H1 (cell line): ENCODE results near the gene B4GALT5.

ENCODE experiments used
- ATF3 ChIP-seq: IDR thresholded peaks from 2 replicates; pipeline ENCODE4 v1.6.1; 2011; ENCODE audit warnings: low read depth, mild to moderate bottlenecking, low read length; ENCODE audit not compliant: insufficient read depth
- CEBPB ChIP-seq: IDR thresholded peaks from 2 replicates; pipeline ENCODE4 v1.6.1; 2012; ENCODE audit warnings: low read depth, low read length
- CTCF ChIP-seq, 3 experiments: IDR thresholded peaks; 1 replicate in 2 of 3; 2 replicates in 1 of 3; pipeline versions ENCODE4 v1.5.1 to v1.6.1; 2011; ENCODE audit warnings: low read length in 3 of 3, mild to moderate bottlenecking in 3 of 3, inconsistent platforms in 2 of 3, low read depth in 1 of 3, moderate library complexity in 1 of 3; ENCODE audit not compliant: insufficient read depth in 1 of 3; ENCODE audit errors: control extremely low read depth in 1 of 3
- EGR1 ChIP-seq: IDR thresholded peaks from 2 replicates; pipeline ENCODE4 v1.6.1; 2011; ENCODE audit warnings: low read depth, low read length, borderline replicate concordance
- EP300 ChIP-seq, 2 experiments: IDR thresholded peaks; 1 replicate in 1 of 2; 2 replicates in 1 of 2; pipeline ENCODE4 v1.6.1; 2011 to 2012; ENCODE audit warnings: low read depth in 2 of 2, low read length in 2 of 2, mild to moderate bottlenecking in 2 of 2, borderline replicate concordance in 1 of 2, inconsistent platforms in 1 of 2, moderate library complexity in 1 of 2
- EZH2 ChIP-seq: fragments of 200-600 bp; sonication (generic); IDR thresholded peaks from 2 replicates; pipeline ENCODE4 v1.7.1; 2012; ENCODE audit warnings: low read depth, mild to moderate bottlenecking, moderate library complexity, low read length, inconsistent platforms; ENCODE audit not compliant: severe bottlenecking
- HDAC2 ChIP-seq, 2 experiments: fragments of 300-600 bp in 1 of 2; sonication (generic) in 1 of 2; IDR thresholded peaks; 2 replicates each; pipeline ENCODE4 v1.6.1; 2011 to 2012; ENCODE audit warnings: low read depth in 2 of 2, low read length in 2 of 2, mild to moderate bottlenecking in 2 of 2, moderate library complexity in 2 of 2, borderline replicate concordance in 1 of 2, inconsistent platforms in 1 of 2
- JUND ChIP-seq: IDR thresholded peaks from 2 replicates; pipeline ENCODE4 v1.6.1; 2011; ENCODE audit warnings: mild to moderate bottlenecking, improper control_type of control experiment, low read length
- POLR2A ChIP-seq, 2 experiments: IDR thresholded peaks; 1 replicate in 1 of 2; 2 replicates in 1 of 2; pipeline ENCODE4 v1.6.1; 2011; ENCODE audit warnings: low read depth in 2 of 2, low read length in 2 of 2, mild to moderate bottlenecking in 2 of 2; ENCODE audit errors: control extremely low read depth in 1 of 2
- ZNF274 ChIP-seq: IDR thresholded peaks from 2 replicates; pipeline ENCODE4 v1.7.0; 2012; ENCODE audit warnings: low read length, borderline replicate concordance; ENCODE audit errors: extremely low read depth

DNA sequence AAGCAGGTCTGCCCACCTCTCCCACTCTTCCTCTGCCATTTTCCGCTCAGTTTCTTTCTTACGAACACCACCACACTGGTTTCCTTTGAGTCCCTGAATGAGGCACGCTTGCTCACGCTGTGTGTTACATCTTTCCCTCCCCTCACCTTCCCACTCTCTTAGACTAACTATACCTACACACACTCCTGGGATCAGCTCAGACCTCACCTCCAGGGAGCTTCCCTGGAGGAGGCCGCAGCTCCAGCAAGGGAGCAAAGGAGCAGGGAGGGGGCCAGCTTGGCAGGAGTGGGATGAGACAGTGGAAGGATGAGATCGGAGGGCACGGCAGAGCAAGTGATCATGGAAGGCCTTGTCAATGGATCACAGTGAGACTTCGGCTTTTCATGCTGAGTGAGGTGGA is 28.3 kb upstream of the B4GALT5 start:
- TF ChIP-seq CTCF (IDR thresholded peaks at IDR 0.05; ENCODE audit: control extremely low read depth in 1 of 3, insufficient read depth in 1 of 3, low read depth in 1 of 3, low read length in 3 of 3) = no peak
- no peak for TF ChIP-seq HDAC2 (IDR thresholded peaks at IDR 0.05; ENCODE audit: borderline replicate concordance in 1 of 2, low read depth in 2 of 2, low read length in 2 of 2)
- TF ChIP-seq JUND = no peak
- TF ChIP-seq EGR1 = no peak
- no peak for TF ChIP-seq EP300 (IDR thresholded peaks at IDR 0.05; ENCODE audit: borderline replicate concordance in 1 of 2, low read depth in 2 of 2, low read length in 2 of 2)
- no peak for TF ChIP-seq ZNF274
- TF ChIP-seq CEBPB = no peak
- TF ChIP-seq EZH2 = no peak
- TF ChIP-seq ATF3 = no peak
- no peak for TF ChIP-seq POLR2A (IDR thresholded peaks at IDR 0.05; ENCODE audit: control extremely low read depth in 1 of 2, low read depth in 2 of 2, low read length in 2 of 2)
